Measurements from ENCODE around the gene OSCAR.

OSCAR gene

GRCh38 chr19:54123682-54124081, 23.1 kb upstream of the OSCAR start:
- Histone ChIP-seq H3K9ac (ENCODE audit: low read depth, low read length) (no peak overlapping the region), H3K36me3 (ENCODE audit: control insufficient read depth, insufficient read depth, low read length) (peaks cover 88% of the 10 kb centered on the region), H3K4me1 (ENCODE audit: control insufficient read depth, insufficient read depth, low read length) (no peaks in the 10 kb centered on the region), H3K4me3 (ENCODE audit: low read depth, low read length) (no peak overlapping the region), H3K9me3 (ENCODE audit: control insufficient read depth, insufficient read depth, low read length) (no peaks in the 10 kb centered on the region), H3K27me3 (ENCODE audit: control insufficient read depth, insufficient read depth, low read length) (no peaks in the 10 kb centered on the region), H3K27ac (ENCODE audit: low read depth, low read length) (no peak overlapping the region)

- H3K36me3 ChIP-seq (ENCODE audit: control insufficient read depth, insufficient read depth, low read length): peaks cover 77% of the 10 kb centered on the region
- H3K9me3 ChIP-seq (ENCODE audit: control insufficient read depth, insufficient read depth, low read length): no peaks in the 10 kb centered on the region
- H3K27ac ChIP-seq (ENCODE audit: low read depth, low read length): no peak overlapping the region
- H3K9ac ChIP-seq (ENCODE audit: low read depth, low read length): no peak overlapping the region
- H3K4me3 ChIP-seq (ENCODE audit: low read depth, low read length): no peak overlapping the region
- no peaks in the 10 kb centered on the region for H3K4me1 ChIP-seq (ENCODE audit: control insufficient read depth, insufficient read depth, low read length)
- no peaks in the 10 kb centered on the region for H3K27me3 ChIP-seq (ENCODE audit: control insufficient read depth, insufficient read depth, low read length)
These were observed 20.7 kb upstream of the OSCAR start for GRCh38 chr19:54121259-54121658.

- Histone ChIP-seq H3K4me1 (ENCODE audit: control insufficient read depth, insufficient read depth, low read length) (no peaks in the 10 kb centered on the region), H3K36me3 (ENCODE audit: control insufficient read depth, insufficient read depth, low read length) (peaks cover 44% of the 10 kb centered on the region), H3K4me3 (ENCODE audit: low read depth, low read length) (peak within 1 kb of the TSS; percentile 87), H3K9me3 (ENCODE audit: control insufficient read depth, insufficient read depth, low read length) (no peaks in the 10 kb centered on the region), H3K27me3 (ENCODE audit: control insufficient read depth, insufficient read depth, low read length) (no peaks in the 10 kb centered on the region), H3K27ac (ENCODE audit: low read depth, low read length) (peak within 1 kb of the TSS; percentile 77), H3K9ac (ENCODE audit: low read depth, low read length) (peak within 1 kb of the TSS; percentile 90)
These were observed 14.8 kb upstream of the OSCAR start, which contains the start of the genes PRPF31 and TFPT for GRCh38 chr19:54115109-54116063. Gene PRPF31, plus strand, starts transcription at chr19:54115754. Its CDS starts 2,525 bp downstream, at chr19:54118279. Gene TFPT, minus strand, starts transcription at chr19:54115657. Its CDS starts 388 bp downstream, at chr19:54115269.

GRCh38 chr19:54114340-54115108, 13.9 kb upstream of the OSCAR start:
- Histone ChIP-seq H3K9me3 (ENCODE audit: control insufficient read depth, insufficient read depth, low read length) (no peaks in the 10 kb centered on the region), H3K9ac (ENCODE audit: low read depth, low read length) (peak overlapping the region; percentile 90; the same call in 1 of the 2 replicates), H3K4me3 (ENCODE audit: low read depth, low read length) (peak overlapping the region; percentile 87), H3K27ac (ENCODE audit: low read depth, low read length) (no peak overlapping the region), H3K4me1 (ENCODE audit: control insufficient read depth, insufficient read depth, low read length) (no peaks in the 10 kb centered on the region), H3K27me3 (ENCODE audit: control insufficient read depth, insufficient read depth, low read length) (no peaks in the 10 kb centered on the region), H3K36me3 (ENCODE audit: control insufficient read depth, insufficient read depth, low read length) (peaks cover 44% of the 10 kb centered on the region)

GRCh38 chr19:54109651-54110050, 9.0 kb upstream of the OSCAR start:
- H3K27me3 ChIP-seq (ENCODE audit: control insufficient read depth, insufficient read depth, low read length): no peaks in the 10 kb centered on the region
- no peak overlapping the region for H3K9ac ChIP-seq (ENCODE audit: low read depth, low read length)
- H3K27ac ChIP-seq (ENCODE audit: low read depth, low read length): no peak overlapping the region
- no peaks in the 10 kb centered on the region for H3K4me1 ChIP-seq (ENCODE audit: control insufficient read depth, insufficient read depth, low read length)
- no peaks in the 10 kb centered on the region for H3K9me3 ChIP-seq (ENCODE audit: control insufficient read depth, insufficient read depth, low read length)
- H3K36me3 ChIP-seq (ENCODE audit: control insufficient read depth, insufficient read depth, low read length): peaks cover 70% of the 10 kb centered on the region
- no peak overlapping the region for H3K4me3 ChIP-seq (ENCODE audit: low read depth, low read length)

- no peak overlapping the region for H3K9ac ChIP-seq (ENCODE audit: low read depth, low read length)
- peaks cover 74% of the 10 kb centered on the region for H3K36me3 ChIP-seq (ENCODE audit: control insufficient read depth, insufficient read depth, low read length)
These were observed 7.9 kb upstream of the OSCAR start for GRCh38 chr19:54108496-54108895.

GRCh38 chr19:54107876-54108490, 7.4 kb upstream of the OSCAR start:
- no peak overlapping the region for H3K4me3 ChIP-seq (ENCODE audit: low read depth, low read length)
- no peak overlapping the region for H3K27ac ChIP-seq (ENCODE audit: low read depth, low read length)
- no peak overlapping the region for H3K9ac ChIP-seq (ENCODE audit: low read depth, low read length)
- peaks cover 74% of the 10 kb centered on the region for H3K36me3 ChIP-seq (ENCODE audit: control insufficient read depth, insufficient read depth, low read length)
- H3K4me1 ChIP-seq (ENCODE audit: control insufficient read depth, insufficient read depth, low read length): no peaks in the 10 kb centered on the region
- H3K27me3 ChIP-seq (ENCODE audit: control insufficient read depth, insufficient read depth, low read length): no peaks in the 10 kb centered on the region
- H3K9me3 ChIP-seq (ENCODE audit: control insufficient read depth, insufficient read depth, low read length): no peaks in the 10 kb centered on the region

More at GRCh38 chr19:54108496-54108895, 7.9 kb upstream of the OSCAR start:
- H3K4me3 ChIP-seq (ENCODE audit: low read depth, low read length): no peak overlapping the region
- no peaks in the 10 kb centered on the region for H3K4me1 ChIP-seq (ENCODE audit: control insufficient read depth, insufficient read depth, low read length)
- H3K27me3 ChIP-seq (ENCODE audit: control insufficient read depth, insufficient read depth, low read length): no peaks in the 10 kb centered on the region
- no peak overlapping the region for H3K27ac ChIP-seq (ENCODE audit: low read depth, low read length)
- no peaks in the 10 kb centered on the region for H3K9me3 ChIP-seq (ENCODE audit: control insufficient read depth, insufficient read depth, low read length)

GRCh38 chr19:54106716-54107115, 6.1 kb upstream of the OSCAR start:
- Histone ChIP-seq H3K4me1 (ENCODE audit: control insufficient read depth, insufficient read depth, low read length) (no peaks in the 10 kb centered on the region), H3K27me3 (ENCODE audit: control insufficient read depth, insufficient read depth, low read length) (no peaks in the 10 kb centered on the region), H3K9ac (ENCODE audit: low read depth, low read length) (no peak overlapping the region), H3K27ac (ENCODE audit: low read depth, low read length) (no peak overlapping the region), H3K9me3 (ENCODE audit: control insufficient read depth, insufficient read depth, low read length) (no peaks in the 10 kb centered on the region), H3K4me3 (ENCODE audit: low read depth, low read length) (no peak overlapping the region), H3K36me3 (ENCODE audit: control insufficient read depth, insufficient read depth, low read length) (peaks cover 66% of the 10 kb centered on the region)

GRCh38 chr19:54105796-54106195, 5.2 kb upstream of the OSCAR start:
- H3K27me3 ChIP-seq (ENCODE audit: control insufficient read depth, insufficient read depth, low read length): no peaks in the 10 kb centered on the region
- H3K36me3 ChIP-seq (ENCODE audit: control insufficient read depth, insufficient read depth, low read length): peaks cover 59% of the 10 kb centered on the region
- no peak overlapping the region for H3K9ac ChIP-seq (ENCODE audit: low read depth, low read length)
- H3K4me3 ChIP-seq (ENCODE audit: low read depth, low read length): no peak overlapping the region
- H3K9me3 ChIP-seq (ENCODE audit: control insufficient read depth, insufficient read depth, low read length): no peaks in the 10 kb centered on the region
- H3K27ac ChIP-seq (ENCODE audit: low read depth, low read length): no peak overlapping the region
- H3K4me1 ChIP-seq (ENCODE audit: control insufficient read depth, insufficient read depth, low read length): no peaks in the 10 kb centered on the region

- H3K36me3 ChIP-seq (ENCODE audit: control insufficient read depth, insufficient read depth, low read length): peaks cover 52% of the 10 kb centered on the region
- no peak overlapping the region for H3K9ac ChIP-seq (ENCODE audit: low read depth, low read length)
- no peaks in the 10 kb centered on the region for H3K4me1 ChIP-seq (ENCODE audit: control insufficient read depth, insufficient read depth, low read length)
- no peaks in the 10 kb centered on the region for H3K9me3 ChIP-seq (ENCODE audit: control insufficient read depth, insufficient read depth, low read length)
- H3K4me3 ChIP-seq (ENCODE audit: low read depth, low read length): no peak overlapping the region
- no peaks in the 10 kb centered on the region for H3K27me3 ChIP-seq (ENCODE audit: control insufficient read depth, insufficient read depth, low read length)
- no peak overlapping the region for H3K27ac ChIP-seq (ENCODE audit: low read depth, low read length)
These were observed 4.6 kb upstream of the OSCAR start for GRCh38 chr19:54104998-54105715.

All from HUES48 (cell line).